ENCODE measurements around the gene DDX3X. TPM values are rescaled to one million over a fixed set of nuclear protein-coding genes. Genes with fewer than 3 reads are reported as not detected.
A peak's percentile ranks its signal among the peaks of the same experiment; 100 is the strongest.
"Not testable (repeated sequence)": the region's sequence is repeated elsewhere in the genome, so short reads cannot be mapped to it uniquely, and the experiment has no call there.

DDX3X gene
- total RNA-seq, 3 donors from 2014 or later, result 208 to 256 (median 250) TPM

- H3K4me3 ChIP-seq, result no peak overlapping the region
Observed at GRCh38 chrX:41350976-41351569, 17.1 kb downstream of the DDX3X start.

DNA sequence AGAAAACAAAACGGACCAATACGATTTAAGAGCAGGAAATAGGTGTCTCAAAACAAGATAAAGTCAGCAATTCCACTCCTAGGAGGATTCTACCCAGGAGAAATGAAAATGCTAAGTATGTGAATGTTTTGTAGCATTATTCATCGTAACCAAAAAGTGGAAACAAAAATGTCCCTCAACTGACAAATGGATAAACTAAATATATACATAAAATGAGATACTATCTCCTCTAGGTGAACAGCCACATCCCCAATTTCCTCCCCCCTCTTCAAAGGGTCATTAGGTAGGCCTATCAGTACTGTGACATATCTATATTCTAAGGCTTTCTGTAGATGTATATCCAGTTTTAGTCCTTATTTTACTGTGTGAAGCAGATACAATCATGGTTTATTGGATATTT lies 18.0 kb downstream of the DDX3X start:
- H3K4me3 ChIP-seq, result no peak overlapping the region
- TF ChIP-seq, protein P1, sequence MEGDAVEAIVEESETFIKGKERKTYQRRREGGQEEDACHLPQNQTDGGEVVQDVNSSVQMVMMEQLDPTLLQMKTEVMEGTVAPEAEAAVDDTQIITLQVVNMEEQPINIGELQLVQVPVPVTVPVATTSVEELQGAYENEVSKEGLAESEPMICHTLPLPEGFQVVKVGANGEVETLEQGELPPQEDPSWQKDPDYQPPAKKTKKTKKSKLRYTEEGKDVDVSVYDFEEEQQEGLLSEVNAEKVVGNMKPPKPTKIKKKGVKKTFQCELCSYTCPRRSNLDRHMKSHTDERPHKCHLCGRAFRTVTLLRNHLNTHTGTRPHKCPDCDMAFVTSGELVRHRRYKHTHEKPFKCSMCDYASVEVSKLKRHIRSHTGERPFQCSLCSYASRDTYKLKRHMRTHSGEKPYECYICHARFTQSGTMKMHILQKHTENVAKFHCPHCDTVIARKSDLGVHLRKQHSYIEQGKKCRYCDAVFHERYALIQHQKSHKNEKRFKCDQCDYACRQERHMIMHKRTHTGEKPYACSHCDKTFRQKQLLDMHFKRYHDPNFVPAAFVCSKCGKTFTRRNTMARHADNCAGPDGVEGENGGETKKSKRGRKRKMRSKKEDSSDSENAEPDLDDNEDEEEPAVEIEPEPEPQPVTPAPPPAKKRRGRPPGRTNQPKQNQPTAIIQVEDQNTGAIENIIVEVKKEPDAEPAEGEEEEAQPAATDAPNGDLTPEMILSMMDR (IDR thresholded peaks at IDR 0.05), result no peak
- no peaks in the 10 kb centered on the region for H3K36me3 ChIP-seq (ENCODE audit: low read depth)
- no peak for ATAC-seq
- H3K9me3 ChIP-seq, result no peaks in the 10 kb centered on the region
- H3K4me1 ChIP-seq (ENCODE audit: low read depth), result no peaks in the 10 kb centered on the region
- intact Hi-C loops (cut with DNase I, micrococcal nuclease), result no loop called here
- no peak for DNase-seq

More at GRCh38 chrX:41350976-41351569, 17.1 kb downstream of the DDX3X start:
- DNase-seq (no peak), ATAC-seq (peak; percentile 23)
- no peaks in the 10 kb centered on the region for H3K36me3 ChIP-seq (ENCODE audit: low read depth)
- intact Hi-C loops (cut with DNase I, micrococcal nuclease), result no loop called here
- TF ChIP-seq, protein P1 (IDR thresholded peaks at IDR 0.05), result no peak
- H3K4me1 ChIP-seq (ENCODE audit: low read depth), result no peaks in the 10 kb centered on the region
- no peaks in the 10 kb centered on the region for H3K9me3 ChIP-seq

DNA sequence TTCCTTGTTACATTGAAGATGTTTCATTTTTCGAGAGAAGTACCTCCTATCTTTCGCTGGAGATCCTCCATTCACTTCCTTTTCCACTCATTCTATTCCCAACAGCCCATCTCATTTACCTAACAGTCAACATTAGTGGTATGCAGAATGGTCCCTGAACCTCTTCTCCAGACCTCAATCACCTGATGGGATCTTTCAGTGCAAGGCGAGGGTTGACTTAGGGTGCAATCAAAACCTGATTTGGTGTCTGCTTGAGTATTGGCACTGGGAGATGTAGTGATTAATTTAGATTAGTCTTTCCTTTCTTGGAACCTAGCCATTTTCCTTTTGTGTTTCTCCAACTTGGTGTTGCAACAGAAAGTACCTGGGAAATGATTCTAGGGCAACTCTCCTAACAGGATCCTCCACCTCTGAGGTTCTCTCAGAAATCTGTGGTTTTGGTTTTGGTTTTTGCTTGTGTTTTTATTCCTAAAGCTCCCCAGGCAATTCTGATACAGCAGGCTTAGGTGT lies 18.4 kb downstream of the DDX3X start:
- no peak for DNase-seq
- no peaks in the 10 kb centered on the region for H3K4me1 ChIP-seq (ENCODE audit: low read depth)
- no peaks in the 10 kb centered on the region for H3K9me3 ChIP-seq
- peak; percentile 12 for ATAC-seq
- intact Hi-C loops (cut with DNase I, micrococcal nuclease), result no loop called here
- TF ChIP-seq, protein P1 (IDR thresholded peaks at IDR 0.05), result no peak
- no peaks in the 10 kb centered on the region for H3K36me3 ChIP-seq (ENCODE audit: low read depth)
- no peak overlapping the region for H3K4me3 ChIP-seq

- Histone ChIP-seq H3K4me3 (no peak overlapping the region), H3K4me1 (ENCODE audit: low read depth) (no peaks in the 10 kb centered on the region), H3K9me3 (no peaks in the 10 kb centered on the region), H3K36me3 (ENCODE audit: low read depth) (no peaks in the 10 kb centered on the region)
- ATAC-seq (peak; percentile 27), DNase-seq (no peak)
- TF ChIP-seq, protein P1 (IDR thresholded peaks at IDR 0.05), result no peak
- intact Hi-C loops (cut with DNase I, micrococcal nuclease), result no loop called here
Observed at GRCh38 chrX:41353985-41354384, 20.0 kb downstream of the DDX3X start.

DNA sequence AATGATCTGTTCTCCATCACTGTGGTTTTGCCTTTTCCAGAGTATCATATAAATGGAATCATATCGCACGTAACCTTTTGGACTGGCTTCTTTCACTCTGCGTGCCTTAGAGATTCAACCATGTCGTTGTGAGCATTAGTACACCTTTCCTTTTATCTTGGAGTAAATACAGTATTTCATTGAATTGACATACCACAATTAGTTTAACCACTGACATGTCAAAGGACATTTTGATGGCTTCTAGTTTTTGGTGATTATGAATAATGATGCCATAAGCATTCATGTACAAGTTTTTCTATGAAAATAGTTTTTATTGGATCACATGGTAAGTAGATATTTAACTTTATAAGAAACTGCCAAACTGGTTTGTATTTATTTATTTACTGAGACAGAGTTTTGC lies 35.2 kb downstream of the DDX3X start:
- Histone ChIP-seq H3K36me3 (ENCODE audit: low read depth) (no peaks in the 10 kb centered on the region), H3K9me3 (no peaks in the 10 kb centered on the region), H3K4me1 (ENCODE audit: low read depth) (no peaks in the 10 kb centered on the region), H3K4me3 (no peak overlapping the region)
- no peak for ATAC-seq
- no peak for DNase-seq
- intact Hi-C loops (cut with DNase I, micrococcal nuclease), result no loop called here
- TF ChIP-seq, protein P1 (IDR thresholded peaks at IDR 0.05), result no peak

- DNase-seq; H3K4me3 ChIP-seq; H3K36me3 ChIP-seq (ENCODE audit: low read depth); H3K4me1 ChIP-seq (ENCODE audit: low read depth); H3K9me3 ChIP-seq; intact Hi-C loops (cut with DNase I, micrococcal nuclease); ATAC-seq: not testable (repeated sequence)
Observed at GRCh38 chrX:41371575-41371974, 37.6 kb downstream of the DDX3X start.
